GM21515 (cell line): ENCODE results near the gene TOLLIP.
"Not testable (repeated sequence)": the region's sequence is repeated elsewhere in the genome, so short reads cannot be mapped to it uniquely, and the experiment has no call there.

Experiments used
- ATAC-seq: cut with Tn5 transposase; IDR thresholded peaks from one replicate; pipeline ENCODE4 v1.9.1; 2021; ENCODE audit not compliant: unreplicated experiment

Gene TOLLIP

GRCh38 chr11:1344056-1344635 lies 34.7 kb upstream of the TOLLIP start:
- ATAC-seq: no peak

DNA sequence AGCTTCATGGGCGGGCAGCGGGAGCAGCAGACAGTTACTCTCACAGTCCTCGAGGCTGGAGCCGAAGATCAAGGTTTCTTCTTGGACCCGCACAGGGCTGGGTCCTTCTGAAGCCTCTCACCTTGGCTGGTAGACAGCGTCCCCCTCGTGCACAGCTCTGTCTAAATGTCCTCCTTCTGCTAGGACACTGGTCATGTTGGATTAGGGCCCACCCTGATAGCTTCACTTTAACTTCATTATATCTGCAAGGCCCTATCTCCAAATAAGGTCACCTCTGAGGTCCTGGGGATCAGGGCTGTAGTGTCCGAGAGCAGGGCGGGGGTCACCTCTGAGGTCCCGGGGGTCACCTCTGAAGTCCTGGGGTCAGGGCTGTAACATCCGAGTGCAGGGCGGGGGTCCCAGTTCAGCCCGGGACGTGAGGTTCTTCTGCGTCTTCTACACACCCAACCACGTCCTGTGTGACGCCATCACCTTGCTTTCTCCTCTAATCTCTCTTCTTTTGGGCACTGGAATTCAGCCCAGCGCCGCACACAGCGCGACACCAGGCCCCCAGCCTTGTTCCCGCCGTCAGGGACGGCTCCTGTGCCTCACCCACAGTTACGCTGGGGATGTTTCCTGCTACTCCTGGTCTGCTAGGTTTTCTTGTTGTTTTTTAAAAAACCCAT lies 34.1 kb upstream of the TOLLIP start:
- ATAC-seq: no peak

DNA sequence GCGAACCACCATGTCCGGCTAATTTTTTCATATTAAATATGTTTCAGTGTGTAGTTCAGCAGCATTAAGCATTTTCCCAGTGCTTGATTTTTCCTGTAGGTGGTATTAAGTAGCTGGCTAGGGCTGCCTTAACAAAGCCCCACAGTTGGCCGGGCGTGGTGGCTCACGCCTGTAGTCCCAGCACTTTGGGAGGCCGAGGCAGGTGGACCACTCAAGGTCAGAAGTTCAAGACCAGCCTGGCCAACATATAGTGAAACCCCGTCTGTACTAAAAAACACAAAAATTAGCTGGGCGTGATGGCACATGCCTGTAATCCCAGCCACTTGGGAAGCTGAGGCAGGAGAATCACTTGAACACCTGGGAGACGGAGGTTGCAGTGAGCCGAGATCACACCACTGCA lies 33.5 kb upstream of the TOLLIP start:
- no peak for ATAC-seq

- no peak for ATAC-seq
Observed at GRCh38 chr11:1341928-1342524, 32.6 kb upstream of the TOLLIP start.

GRCh38 chr11:1341226-1341625 lies 31.8 kb upstream of the TOLLIP start:
- not testable (repeated sequence) for ATAC-seq

- ATAC-seq: no peak
Observed at GRCh38 chr11:1340111-1340510, 30.7 kb upstream of the TOLLIP start.

GRCh38 chr11:1339066-1339675 lies 29.7 kb upstream of the TOLLIP start:
- ATAC-seq: no peak

DNA sequence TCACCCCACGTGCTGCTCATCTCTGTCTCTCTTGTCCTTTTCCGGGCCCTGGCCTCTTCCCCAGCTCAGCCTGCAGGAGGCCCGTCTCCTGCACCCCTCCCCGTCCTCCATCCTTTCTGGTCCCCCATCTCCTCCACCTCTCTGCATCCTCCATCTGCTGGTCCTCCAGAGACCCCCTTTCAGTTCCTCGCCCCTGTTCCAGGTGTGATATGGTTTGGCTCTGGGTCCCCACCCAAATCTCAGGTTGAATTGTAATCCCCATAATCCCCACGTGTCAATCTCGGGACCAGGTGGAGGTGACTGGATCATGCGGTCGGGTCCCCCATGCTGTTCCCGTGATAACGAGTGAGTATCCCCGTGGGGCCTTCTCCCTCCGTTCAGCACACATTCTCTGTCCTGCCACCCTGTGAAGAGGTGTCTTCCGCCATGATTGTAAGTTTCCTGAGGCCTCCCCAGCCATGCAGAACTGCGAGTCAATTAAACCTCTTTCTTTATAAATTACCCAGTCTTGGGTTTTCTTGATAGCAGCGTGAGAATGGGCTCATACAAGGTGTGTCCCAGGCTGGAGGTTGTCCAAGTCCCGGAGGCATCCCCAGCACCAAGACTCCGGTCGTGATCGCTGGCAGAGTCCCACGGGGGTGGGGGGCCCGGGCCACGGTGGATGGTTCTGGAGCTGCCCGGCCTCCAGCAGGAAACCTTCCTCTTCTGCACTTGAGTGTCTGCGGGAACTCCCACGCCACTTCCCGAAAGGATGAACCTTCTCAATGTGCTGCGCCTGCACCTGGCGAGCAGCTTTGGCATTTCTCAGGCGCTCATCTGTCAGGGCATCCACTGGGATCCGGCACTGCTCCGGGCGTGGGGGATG lies 29.0 kb upstream of the TOLLIP start:
- no peak for ATAC-seq

GRCh38 chr11:1337647-1338007 lies 28.2 kb upstream of the TOLLIP start:
- ATAC-seq: no peak

GRCh38 chr11:1336836-1337646 lies 27.6 kb upstream of the TOLLIP start:
- no peak for ATAC-seq

DNA sequence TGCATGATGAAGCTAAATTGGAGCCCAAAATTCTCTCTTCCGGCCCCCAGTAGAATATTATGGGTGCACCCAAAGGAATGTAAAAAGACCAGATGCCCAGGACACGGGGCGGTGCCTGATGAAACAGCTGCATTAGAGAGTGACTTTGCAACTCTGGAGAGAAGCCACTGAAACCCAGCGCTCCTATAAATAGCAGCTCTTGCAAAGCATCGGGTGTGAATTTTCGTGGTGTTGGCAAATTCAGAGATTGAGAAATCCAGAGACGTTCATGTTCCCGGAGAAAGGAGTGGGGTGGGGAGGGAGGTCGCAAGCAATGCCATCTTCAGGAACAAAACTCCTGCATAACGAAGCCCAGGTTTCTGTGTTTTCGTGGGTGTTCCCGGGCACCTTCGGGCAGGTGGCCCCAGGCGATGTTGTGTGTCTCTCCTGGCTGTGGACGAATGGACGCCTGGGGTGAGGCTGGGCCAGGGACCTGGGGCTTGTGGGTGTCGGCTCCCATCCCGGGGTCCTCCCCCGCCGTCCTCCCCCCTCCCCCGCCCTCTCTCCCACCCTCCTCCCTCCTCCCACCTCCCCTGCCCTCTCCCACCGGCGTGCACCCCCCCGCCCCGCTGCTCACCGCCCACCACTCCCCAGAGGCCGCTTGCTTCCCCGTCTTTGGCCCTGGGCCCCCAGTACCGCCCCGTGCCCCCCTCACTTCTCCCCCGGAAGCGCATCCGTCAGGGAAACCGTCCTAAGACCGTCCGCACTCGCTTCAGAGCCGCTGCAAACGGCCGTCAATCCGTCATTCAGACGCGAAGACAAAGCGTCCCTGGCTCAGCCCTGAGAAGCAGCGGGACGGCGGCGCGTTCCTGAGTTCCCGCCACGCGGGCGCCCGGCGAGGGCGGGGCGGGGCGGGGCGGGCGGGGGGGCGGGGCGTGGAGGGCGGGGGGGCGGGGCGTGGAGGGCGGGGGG lies 26.7 kb upstream of the TOLLIP start:
- no peak for ATAC-seq

DNA sequence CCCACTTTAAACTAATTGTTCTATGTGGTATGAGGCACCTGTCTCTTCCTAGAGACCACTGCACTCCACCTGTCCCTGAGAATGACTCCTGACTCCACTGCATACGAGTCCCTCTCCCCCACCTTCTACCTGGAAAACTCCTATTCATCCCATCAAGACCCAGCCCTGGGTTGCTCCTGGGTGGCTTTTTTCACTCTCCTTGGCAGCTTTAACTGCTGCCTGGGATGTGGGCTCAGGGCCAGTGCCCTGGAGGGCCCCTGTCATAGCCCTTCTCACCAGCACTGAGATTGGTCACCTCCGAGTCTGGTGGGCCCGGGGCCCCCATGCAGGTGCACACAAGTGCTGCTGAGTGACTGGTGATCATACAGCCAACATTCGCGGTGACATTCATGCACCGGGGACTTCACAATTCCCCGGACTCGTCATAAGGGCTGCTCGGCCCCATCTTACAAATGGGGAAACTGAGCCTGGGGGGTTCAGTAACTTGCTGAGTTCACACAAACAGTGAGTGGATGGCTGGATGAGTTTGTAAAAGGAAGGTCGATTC lies 25.9 kb upstream of the TOLLIP start:
- no peak for ATAC-seq

DNA sequence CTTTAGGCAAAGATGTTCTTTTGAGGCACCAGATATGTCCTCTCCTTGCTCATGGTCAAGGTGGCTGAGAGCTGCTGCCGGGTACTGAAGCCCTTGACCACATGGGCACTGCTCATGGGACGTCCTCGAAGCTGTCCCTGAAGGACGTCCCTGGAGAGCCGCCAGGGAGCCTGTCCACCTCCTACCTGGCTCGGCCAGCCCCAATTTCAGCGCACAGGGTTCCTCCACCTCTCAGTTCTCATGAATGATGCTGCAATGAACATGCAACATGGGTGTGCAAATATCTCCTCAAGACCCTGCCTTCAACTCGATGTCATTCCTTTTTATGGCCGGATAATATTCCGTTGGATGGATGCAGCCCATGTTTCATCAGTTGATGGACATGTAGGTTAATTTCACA lies 24.4 kb upstream of the TOLLIP start:
- ATAC-seq: no peak

- ATAC-seq: no peak
Observed at GRCh38 chr11:1333091-1333772, 23.8 kb upstream of the TOLLIP start.

- ATAC-seq: no peak
Observed at GRCh38 chr11:1330473-1330872, 21.0 kb upstream of the TOLLIP start.

GRCh38 chr11:1327064-1327460 lies 17.6 kb upstream of the TOLLIP start:
- ATAC-seq: no peak

- no peak for ATAC-seq
Observed at GRCh38 chr11:1326435-1327063, 17.1 kb upstream of the TOLLIP start.

GRCh38 chr11:1323774-1324173 lies 14.3 kb upstream of the TOLLIP start:
- no peak for ATAC-seq
